HCT116 (cell line): ENCODE results near the gene ASCL5.

Experiments
- ELF1 ChIP-seq: IDR thresholded peaks from 2 replicates; pipeline ENCODE4 v1.6.1; 2012; ENCODE audit warnings: low read depth, borderline replicate concordance
- EZH2 ChIP-seq: fragments of 200-600 bp; sonication (generic); IDR thresholded peaks from 2 replicates; pipeline ENCODE4 v1.6.1; 2017; ENCODE audit warnings: antibody characterized with exemption, mixed run types
- POLR2A ChIP-seq: IDR thresholded peaks from 2 replicates; pipeline ENCODE4 v1.7.0; 2011; ENCODE audit warnings: borderline replicate concordance; ENCODE audit not compliant: insufficient read depth, insufficient read length; ENCODE audit errors: extremely low read depth
- POLR2AphosphoS5 ChIP-seq: IDR thresholded peaks from 2 replicates; pipeline ENCODE4 v1.6.1; 2011; ENCODE audit warnings: mild to moderate bottlenecking, low read depth, low read length, moderate library complexity
- SIN3A ChIP-seq: IDR thresholded peaks from 2 replicates; pipeline ENCODE4 v1.6.1; 2012; ENCODE audit warnings: low read depth
- SP1 ChIP-seq: IDR thresholded peaks from 2 replicates; pipeline ENCODE4 v1.6.1; 2012; ENCODE audit warnings: low read depth
- YY1 ChIP-seq: IDR thresholded peaks from 2 replicates; pipeline ENCODE4 v1.6.1; 2011; ENCODE audit warnings: low read length, low read depth, moderate library complexity, mild to moderate bottlenecking; ENCODE audit not compliant: insufficient replicate concordance; ENCODE audit errors: extremely low read depth
- TF ChIP-seq, protein P1 (sequence below), 3 experiments: fragments of 200-600 bp in 1 of 3; sonication (generic) in 1 of 3; IDR thresholded peaks in 2 of 3; conservative IDR thresholded peaks in 1 of 3; 2 replicates each; pipeline ENCODE4 v1.5.1; 2012 to 2017; ENCODE audit warnings: low read depth in 2 of 3, low read length in 2 of 3, antibody characterized with exemption in 1 of 3, borderline replicate concordance in 1 of 3, control low read depth in 1 of 3, mild to moderate bottlenecking in 1 of 3, mixed read lengths in 1 of 3, mixed run types in 1 of 3, moderate library complexity in 1 of 3; ENCODE audit not compliant: insufficient read depth in 1 of 3
- TF ChIP-seq, protein P2 (sequence below): IDR thresholded peaks from 2 replicates; pipeline ENCODE4 v1.6.1; 2012
- TF ChIP-seq, protein P3 (sequence below): IDR thresholded peaks from 2 replicates; pipeline ENCODE4 v1.6.1; 2012
- TF ChIP-seq, protein P4 (sequence below): IDR thresholded peaks from 2 replicates; pipeline ENCODE4 v1.6.1; 2012; ENCODE audit warnings: low read depth

DNA sequence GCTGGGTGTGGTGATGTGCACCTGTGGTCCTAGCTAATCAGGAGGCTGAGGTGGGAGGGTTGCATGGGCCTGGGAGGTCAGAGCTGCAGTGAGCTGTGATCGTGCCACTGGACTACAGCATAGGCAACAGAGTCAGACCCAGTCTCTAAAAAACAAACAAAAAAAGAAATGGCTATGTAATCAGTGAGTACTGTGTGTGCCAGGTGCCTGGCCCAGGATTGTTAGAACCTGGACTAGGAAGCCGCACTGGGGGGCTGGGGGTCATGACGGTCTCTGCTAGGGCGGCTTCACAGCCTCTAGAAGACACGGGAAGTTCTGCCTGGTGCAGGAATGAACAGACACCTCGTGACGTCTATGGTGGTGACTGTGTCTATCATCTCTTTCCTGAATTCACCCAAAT is 18.8 kb upstream of the ASCL5 start:
- TF ChIP-seq, protein P1, sequence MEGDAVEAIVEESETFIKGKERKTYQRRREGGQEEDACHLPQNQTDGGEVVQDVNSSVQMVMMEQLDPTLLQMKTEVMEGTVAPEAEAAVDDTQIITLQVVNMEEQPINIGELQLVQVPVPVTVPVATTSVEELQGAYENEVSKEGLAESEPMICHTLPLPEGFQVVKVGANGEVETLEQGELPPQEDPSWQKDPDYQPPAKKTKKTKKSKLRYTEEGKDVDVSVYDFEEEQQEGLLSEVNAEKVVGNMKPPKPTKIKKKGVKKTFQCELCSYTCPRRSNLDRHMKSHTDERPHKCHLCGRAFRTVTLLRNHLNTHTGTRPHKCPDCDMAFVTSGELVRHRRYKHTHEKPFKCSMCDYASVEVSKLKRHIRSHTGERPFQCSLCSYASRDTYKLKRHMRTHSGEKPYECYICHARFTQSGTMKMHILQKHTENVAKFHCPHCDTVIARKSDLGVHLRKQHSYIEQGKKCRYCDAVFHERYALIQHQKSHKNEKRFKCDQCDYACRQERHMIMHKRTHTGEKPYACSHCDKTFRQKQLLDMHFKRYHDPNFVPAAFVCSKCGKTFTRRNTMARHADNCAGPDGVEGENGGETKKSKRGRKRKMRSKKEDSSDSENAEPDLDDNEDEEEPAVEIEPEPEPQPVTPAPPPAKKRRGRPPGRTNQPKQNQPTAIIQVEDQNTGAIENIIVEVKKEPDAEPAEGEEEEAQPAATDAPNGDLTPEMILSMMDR (IDR thresholded peaks at IDR 0.05 in 2 of 3, conservative IDR thresholded peaks at IDR 0.05 in 1 of 3; ENCODE audit: borderline replicate concordance in 1 of 3, insufficient read depth in 1 of 3, low read depth in 2 of 3, low read length in 2 of 3), result no peak
- no peak for TF ChIP-seq POLR2AphosphoS5
- no peak for TF ChIP-seq YY1
- TF ChIP-seq, protein P2, sequence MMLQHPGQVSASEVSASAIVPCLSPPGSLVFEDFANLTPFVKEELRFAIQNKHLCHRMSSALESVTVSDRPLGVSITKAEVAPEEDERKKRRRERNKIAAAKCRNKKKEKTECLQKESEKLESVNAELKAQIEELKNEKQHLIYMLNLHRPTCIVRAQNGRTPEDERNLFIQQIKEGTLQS, result no peak
- no peak for TF ChIP-seq SIN3A
- TF ChIP-seq SP1, result no peak
- TF ChIP-seq, protein P3, sequence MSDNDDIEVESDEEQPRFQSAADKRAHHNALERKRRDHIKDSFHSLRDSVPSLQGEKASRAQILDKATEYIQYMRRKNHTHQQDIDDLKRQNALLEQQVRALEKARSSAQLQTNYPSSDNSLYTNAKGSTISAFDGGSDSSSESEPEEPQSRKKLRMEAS, result no peak
- no peak for TF ChIP-seq EZH2
- TF ChIP-seq, protein P4, sequence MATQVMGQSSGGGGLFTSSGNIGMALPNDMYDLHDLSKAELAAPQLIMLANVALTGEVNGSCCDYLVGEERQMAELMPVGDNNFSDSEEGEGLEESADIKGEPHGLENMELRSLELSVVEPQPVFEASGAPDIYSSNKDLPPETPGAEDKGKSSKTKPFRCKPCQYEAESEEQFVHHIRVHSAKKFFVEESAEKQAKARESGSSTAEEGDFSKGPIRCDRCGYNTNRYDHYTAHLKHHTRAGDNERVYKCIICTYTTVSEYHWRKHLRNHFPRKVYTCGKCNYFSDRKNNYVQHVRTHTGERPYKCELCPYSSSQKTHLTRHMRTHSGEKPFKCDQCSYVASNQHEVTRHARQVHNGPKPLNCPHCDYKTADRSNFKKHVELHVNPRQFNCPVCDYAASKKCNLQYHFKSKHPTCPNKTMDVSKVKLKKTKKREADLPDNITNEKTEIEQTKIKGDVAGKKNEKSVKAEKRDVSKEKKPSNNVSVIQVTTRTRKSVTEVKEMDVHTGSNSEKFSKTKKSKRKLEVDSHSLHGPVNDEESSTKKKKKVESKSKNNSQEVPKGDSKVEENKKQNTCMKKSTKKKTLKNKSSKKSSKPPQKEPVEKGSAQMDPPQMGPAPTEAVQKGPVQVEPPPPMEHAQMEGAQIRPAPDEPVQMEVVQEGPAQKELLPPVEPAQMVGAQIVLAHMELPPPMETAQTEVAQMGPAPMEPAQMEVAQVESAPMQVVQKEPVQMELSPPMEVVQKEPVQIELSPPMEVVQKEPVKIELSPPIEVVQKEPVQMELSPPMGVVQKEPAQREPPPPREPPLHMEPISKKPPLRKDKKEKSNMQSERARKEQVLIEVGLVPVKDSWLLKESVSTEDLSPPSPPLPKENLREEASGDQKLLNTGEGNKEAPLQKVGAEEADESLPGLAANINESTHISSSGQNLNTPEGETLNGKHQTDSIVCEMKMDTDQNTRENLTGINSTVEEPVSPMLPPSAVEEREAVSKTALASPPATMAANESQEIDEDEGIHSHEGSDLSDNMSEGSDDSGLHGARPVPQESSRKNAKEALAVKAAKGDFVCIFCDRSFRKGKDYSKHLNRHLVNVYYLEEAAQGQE, result no peak
- no peak for TF ChIP-seq POLR2A
- no peak for TF ChIP-seq ELF1
